GM12878 (cell line): ENCODE results near the gene FRAS1. TPM values are rescaled to one million over a fixed set of nuclear protein-coding genes. Genes with fewer than 3 reads are reported as not detected.

Source experiments
- ATAC-seq: fragments of 200-7000 bp; cut with Tn5 transposase; 3 replicates; pipeline ENCODE4 v1.9.1; 2020; ENCODE audit warnings: mild to moderate bottlenecking, moderate library complexity
- BruUV-seq: library from RNA; stranded (reverse); fragments of 400-500 nt; replicated peaks from 2 replicates; lab custom pipeline; 2021; lab: Mats Ljungman, UMichigan
- CTCF ChIA-PET: fragments of 300-600 bp; sonication (Branson Sonifier 250); formaldehyde crosslinking; extraction: SDS; loops from one replicate; lab custom pipeline; 2021; ENCODE audit warnings: inconsistent platforms; lab: Yijun Ruan, JAX
- POLR2A ChIA-PET: fragments of 350-600 bp; formaldehyde crosslinking; extraction: SDS; loops from one replicate; lab custom pipeline; 2021; ENCODE audit warnings: inconsistent platforms; lab: Charles Lee
- RAD21 ChIA-PET: fragments of 300-600 bp; sonication (Branson Sonifier 250); formaldehyde crosslinking; loops from one replicate; lab custom pipeline; 2023; ENCODE audit warnings: antibody characterized with exemption; ENCODE audit not compliant: unreplicated experiment; lab: Charles Lee
- SMC1A ChIA-PET: fragments of 300-600 bp; sonication (Branson Sonifier 250); formaldehyde crosslinking; loops from one replicate; lab custom pipeline; 2023; ENCODE audit not compliant: unreplicated experiment, uncharacterized antibody; lab: Charles Lee
- DNase-seq: peaks from one replicate; pipeline ENCODE4 v3.0.0-alpha.2; 2011; ENCODE audit warnings: low read depth, low spot score
- FAIRE-seq: peaks from 3 replicates; lab custom pipeline; 2011; peaks lifted over from hg19 to GRCh38; lab: Jason Lieb, UNC
- H2AFZ ChIP-seq: 2 replicates; pipeline ENCODE4 v1.6.0; 2011; ENCODE audit warnings: low read depth, low read length, control low read depth; ENCODE audit not compliant: control insufficient read depth
- H3K27ac ChIP-seq: 2 replicates; pipeline ENCODE4 v1.5.1; 2011; ENCODE audit warnings: control low read depth; ENCODE audit not compliant: control insufficient read depth, insufficient read depth
- H3K27me3 ChIP-seq, 2 experiments: replicated peaks in 1 of 2; 2 replicates each; pipeline versions ENCODE4 v1.6.0 to v1.6.1; 2011; ENCODE audit warnings: low read length in 1 of 2; ENCODE audit not compliant: control insufficient read depth in 2 of 2, insufficient read depth in 2 of 2
- H3K36me3 ChIP-seq, 2 experiments: 2 replicates each; pipeline ENCODE4 v1.5.1; 2011; ENCODE audit warnings: low read length in 1 of 2; ENCODE audit not compliant: control insufficient read depth in 2 of 2, insufficient read depth in 2 of 2
- H3K4me1 ChIP-seq: 2 replicates; pipeline ENCODE4 v1.6.1; 2011; ENCODE audit warnings: mild to moderate bottlenecking, low read length, moderate library complexity, mixed read lengths; ENCODE audit not compliant: control insufficient read depth, insufficient read depth
- H3K4me2 ChIP-seq: 2 replicates; pipeline ENCODE4 v1.6.0; 2011; ENCODE audit warnings: control low read depth; ENCODE audit not compliant: control insufficient read depth, insufficient read depth
- H3K4me3 ChIP-seq: fragments of 200-600 bp; sonication (generic); 2 replicates; pipeline ENCODE4 v1.5.1; 2016
- H3K79me2 ChIP-seq: 2 replicates; pipeline ENCODE4 v1.6.0; 2011; ENCODE audit warnings: low read length; ENCODE audit not compliant: control insufficient read depth, insufficient read depth
- H3K9ac ChIP-seq: 2 replicates; pipeline ENCODE4 v1.8.0; 2011; ENCODE audit warnings: low read length, control low read depth, mixed read lengths; ENCODE audit not compliant: control insufficient read depth, insufficient read depth
- H3K9me3 ChIP-seq: replicated peaks from 3 replicates; pipeline ENCODE4 v1.5.1; 2011; ENCODE audit warnings: mild to moderate bottlenecking, low read length; ENCODE audit not compliant: control insufficient read depth, insufficient read depth
- H4K20me1 ChIP-seq: 2 replicates; pipeline ENCODE4 v1.6.0; 2011; ENCODE audit not compliant: control insufficient read depth, insufficient read depth
- ATF7 ChIP-seq: fragments of 450-650 bp; IDR thresholded peaks from 2 replicates; pipeline ENCODE4 v1.6.1; 2016; ENCODE audit warnings: low read depth, mild to moderate bottlenecking
- DPF2 ChIP-seq: fragments of 450-650 bp; IDR thresholded peaks from 2 replicates; pipeline ENCODE4 v1.6.1; 2017; ENCODE audit warnings: mild to moderate bottlenecking
- IKZF1 ChIP-seq: fragments of 450-650 bp; conservative IDR thresholded peaks from 2 replicates; pipeline ENCODE4 v1.6.1; 2017; ENCODE audit warnings: antibody characterized with exemption, mild to moderate bottlenecking
- IKZF2 ChIP-seq, 2 experiments: fragments of 450-650 bp; IDR thresholded peaks; 2 replicates each; pipeline ENCODE4 v1.6.1; 2017; ENCODE audit warnings: mild to moderate bottlenecking in 2 of 2, moderate library complexity in 2 of 2
- JUND ChIP-seq: IDR thresholded peaks from 2 replicates; pipeline ENCODE4 v1.6.1; 2012; ENCODE audit warnings: low read depth, mild to moderate bottlenecking, low read length, improper control_type of control experiment, moderate library complexity
- MEF2B ChIP-seq: fragments of 450-650 bp; IDR thresholded peaks from 2 replicates; pipeline ENCODE4 v1.6.1; 2018; ENCODE audit warnings: mild to moderate bottlenecking, moderate library complexity; ENCODE audit not compliant: partially characterized antibody, poor library complexity, severe bottlenecking
- MTA2 ChIP-seq: fragments of 450-650 bp; IDR thresholded peaks from 2 replicates; pipeline ENCODE4 v1.6.1; 2016; ENCODE audit warnings: low read depth, mild to moderate bottlenecking, moderate library complexity
- NR2F1 ChIP-seq: fragments of 450-650 bp; conservative IDR thresholded peaks from 2 replicates; pipeline ENCODE4 v1.6.1; 2017; ENCODE audit warnings: mild to moderate bottlenecking
- NRF1 ChIP-seq: conservative IDR thresholded peaks from 2 replicates; pipeline ENCODE4 v1.6.1; 2011; ENCODE audit warnings: mild to moderate bottlenecking, low read depth, low read length, improper control_type of control experiment
- RELA ChIP-seq: fragments of 450-650 bp; IDR thresholded peaks from 2 replicates; pipeline ENCODE4 v1.8.0; 2014; ENCODE audit warnings: borderline replicate concordance; ENCODE audit not compliant: partially characterized antibody
- RUNX3 ChIP-seq: IDR thresholded peaks from 2 replicates; pipeline ENCODE4 v1.6.1; 2012; ENCODE audit warnings: low read length, inconsistent platforms
- ZNF207 ChIP-seq: fragments of 450-650 bp; IDR thresholded peaks from 2 replicates; pipeline ENCODE4 v1.6.1; 2014; ENCODE audit warnings: antibody characterized with exemption, mild to moderate bottlenecking, borderline replicate concordance
- ZNF217 ChIP-seq: fragments of 450-650 bp; IDR thresholded peaks from 2 replicates; pipeline ENCODE4 v1.6.1; 2017; ENCODE audit warnings: antibody characterized with exemption, mild to moderate bottlenecking
- WGBS: methylation state at CpG from one replicate; pipeline ENCODE4 v1.1.6; 2016; ENCODE audit warnings: low lambda C conversion rate; ENCODE audit not compliant: insufficient replicate concordance, insufficient coverage; ENCODE audit errors: missing lambda C conversion rate; 5-methylcytosine and 5-hydroxymethylcytosine counted together
- in situ Hi-C: fragments of 300-500 bp; cut with MboI; formaldehyde crosslinking; loops from 9 replicates; pipeline ENCODE4 v1.14.3; 2018; ENCODE audit warnings: mixed read lengths
- intact Hi-C: fragments of 100-400 bp; cut with micrococcal nuclease; formaldehyde crosslinking; loops from one replicate; pipeline ENCODE4 v1.14.2; 2022; ENCODE audit not compliant: unreplicated experiment
- polyA plus RNA-seq, 11 experiments: library from polyadenylated mRNA; depleted of rRNA in 4 of 11; unstranded in 6 of 11; stranded (reverse) in 5 of 11; fragments of >200 nt; fragmentation: Nextera tagmentation in 4 of 11; fragmentation: Illumina TruSeq in 1 of 11; extraction: Ambion mirVana in 4 of 11; extraction: Trizol in 1 of 11; gene quantifications; 1 replicate in 1 of 11; 2 replicates in 10 of 11; pipeline versions ENCODE4 v1.2.1 to v1.2.3, GENCODE V29; 2011 to 2016; ENCODE audit warnings: inconsistent platforms in 2 of 11, missing spikeins in 2 of 11, low read depth in 1 of 11
- total RNA-seq, 4 experiments: library from RNA; depleted of rRNA in 3 of 4; stranded (reverse); fragments of >200 nt in 3 of 4; fragmentation: Illumina TruSeq in 1 of 4; extraction: Trizol in 1 of 4; gene quantifications; 2 replicates each; pipeline versions ENCODE4 v1.2.1 to v1.2.3, GENCODE V29; 2013 to 2021
- TF ChIP-seq, protein P1 (sequence below): fragments of 450-650 bp; IDR thresholded peaks from 2 replicates; pipeline ENCODE4 v1.6.1; 2016; ENCODE audit warnings: mild to moderate bottlenecking
- TF ChIP-seq, protein P2 (sequence below): fragments of 150-350 bp; IDR thresholded peaks from 2 replicates; pipeline ENCODE4 v1.6.1; 2016; ENCODE audit warnings: low read depth, low read length
- TF ChIP-seq, protein P3 (sequence below): fragments of 450-650 bp; IDR thresholded peaks from 2 replicates; pipeline ENCODE4 v1.6.1; 2017; ENCODE audit warnings: low read depth, mild to moderate bottlenecking, moderate library complexity

The FRAS1 gene
- total and polyA plus RNA-seq, 10 of the 15 experiments (the other 5 are each of a cell fraction or from before 2014, with no cell fraction given): 0.08 to 11.7 (median 0.20) TPM

DNA sequence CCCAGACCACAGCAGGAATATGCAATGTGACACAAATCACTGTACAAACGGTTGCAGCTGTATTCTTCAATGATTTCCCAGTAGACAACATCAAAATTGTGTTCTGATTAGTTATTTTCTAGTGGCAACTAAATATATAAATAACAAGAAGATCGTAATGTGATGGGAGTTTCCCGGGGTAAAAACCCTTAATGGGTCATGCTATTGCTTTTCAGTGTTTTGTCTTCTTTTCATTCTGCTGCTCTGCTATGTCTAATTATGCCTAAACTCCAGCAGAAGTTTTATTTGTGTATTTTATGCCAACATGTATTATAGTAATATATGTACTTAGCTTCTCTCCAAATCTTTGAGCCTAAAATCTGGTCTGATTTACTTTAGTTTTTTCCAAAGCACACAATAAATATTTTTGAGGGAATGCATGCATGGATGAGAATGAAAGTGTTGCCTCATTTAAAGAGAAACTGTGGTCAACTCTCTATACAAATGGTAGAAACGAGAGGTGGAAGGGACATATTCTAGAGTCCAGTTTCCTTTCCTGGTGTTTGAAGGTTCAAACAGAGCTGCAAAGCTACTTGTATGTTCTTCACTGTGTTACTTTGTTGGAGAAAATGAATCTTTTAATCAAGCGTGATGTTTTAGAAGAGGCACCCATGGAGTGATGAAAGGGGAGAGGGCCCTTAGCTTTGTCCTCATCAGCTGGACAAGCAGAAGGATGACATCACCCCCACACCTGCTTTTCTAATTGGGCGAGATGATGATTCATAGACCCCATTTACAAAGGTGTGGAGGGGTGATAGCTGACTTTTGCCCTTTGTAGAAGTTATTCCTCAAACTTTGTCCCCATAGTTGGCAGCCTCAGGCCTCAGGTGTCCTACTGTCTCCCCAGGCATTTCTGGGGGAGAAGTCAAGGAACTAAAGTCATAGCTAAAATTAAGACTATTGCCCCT, 129.7 kb downstream of the FRAS1 start:
- H3K79me2 ChIP-seq: no peaks in the 10 kb centered on the region
- RAD21 ChIA-PET: interaction anchor here (0.8 to 5.5 kb wide), 9 partner anchors 8 to 127 kb away, joined by 3 to 40 read pairs (median 5); no protein-coding TSS in a partner anchor
- no peak overlapping the region for H3K9ac ChIP-seq
- H3K27ac ChIP-seq: no peak overlapping the region
- no peak overlapping the region for H2AFZ ChIP-seq
- POLR2A ChIA-PET: interaction anchor here (1.2 to 3.2 kb wide), 3 partner anchors 17 to 128 kb away, joined by 4 to 15 read pairs (median 9); no protein-coding TSS in a partner anchor
- no peak overlapping the region for H3K4me2 ChIP-seq
- FAIRE-seq: peak; percentile 79
- H3K4me1 ChIP-seq: no peaks in the 10 kb centered on the region
- no peaks in the 10 kb centered on the region for H4K20me1 ChIP-seq
- TF ChIP-seq RUNX3 (peak; percentile 32; the same call in 1 of the 2 replicates), ATF7 (peak; percentile 83), MEF2B (peak; percentile 37), RELA (peak; percentile 44), ZNF207 (no peak), JUND (no peak), IKZF1 (peak; percentile 76), MTA2 (peak; percentile 79), IKZF2 (IDR thresholded peaks at IDR 0.05) (peak in 1 of 2 experiments; percentile 63; a peak in 3 of 4 replicates), NRF1 (no peak), NR2F1 (peak; percentile 79), ZNF217 (0 out of 2 replicates have a peak, but pooled peaks have one; percentile 12), DPF2 (peak; percentile 72; the same call in 1 of the 2 replicates)
- TF ChIP-seq, protein P1, sequence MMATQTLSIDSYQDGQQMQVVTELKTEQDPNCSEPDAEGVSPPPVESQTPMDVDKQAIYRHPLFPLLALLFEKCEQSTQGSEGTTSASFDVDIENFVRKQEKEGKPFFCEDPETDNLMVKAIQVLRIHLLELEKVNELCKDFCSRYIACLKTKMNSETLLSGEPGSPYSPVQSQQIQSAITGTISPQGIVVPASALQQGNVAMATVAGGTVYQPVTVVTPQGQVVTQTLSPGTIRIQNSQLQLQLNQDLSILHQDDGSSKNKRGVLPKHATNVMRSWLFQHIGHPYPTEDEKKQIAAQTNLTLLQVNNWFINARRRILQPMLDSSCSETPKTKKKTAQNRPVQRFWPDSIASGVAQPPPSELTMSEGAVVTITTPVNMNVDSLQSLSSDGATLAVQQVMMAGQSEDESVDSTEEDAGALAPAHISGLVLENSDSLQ: no peak
- TF ChIP-seq, protein P2, sequence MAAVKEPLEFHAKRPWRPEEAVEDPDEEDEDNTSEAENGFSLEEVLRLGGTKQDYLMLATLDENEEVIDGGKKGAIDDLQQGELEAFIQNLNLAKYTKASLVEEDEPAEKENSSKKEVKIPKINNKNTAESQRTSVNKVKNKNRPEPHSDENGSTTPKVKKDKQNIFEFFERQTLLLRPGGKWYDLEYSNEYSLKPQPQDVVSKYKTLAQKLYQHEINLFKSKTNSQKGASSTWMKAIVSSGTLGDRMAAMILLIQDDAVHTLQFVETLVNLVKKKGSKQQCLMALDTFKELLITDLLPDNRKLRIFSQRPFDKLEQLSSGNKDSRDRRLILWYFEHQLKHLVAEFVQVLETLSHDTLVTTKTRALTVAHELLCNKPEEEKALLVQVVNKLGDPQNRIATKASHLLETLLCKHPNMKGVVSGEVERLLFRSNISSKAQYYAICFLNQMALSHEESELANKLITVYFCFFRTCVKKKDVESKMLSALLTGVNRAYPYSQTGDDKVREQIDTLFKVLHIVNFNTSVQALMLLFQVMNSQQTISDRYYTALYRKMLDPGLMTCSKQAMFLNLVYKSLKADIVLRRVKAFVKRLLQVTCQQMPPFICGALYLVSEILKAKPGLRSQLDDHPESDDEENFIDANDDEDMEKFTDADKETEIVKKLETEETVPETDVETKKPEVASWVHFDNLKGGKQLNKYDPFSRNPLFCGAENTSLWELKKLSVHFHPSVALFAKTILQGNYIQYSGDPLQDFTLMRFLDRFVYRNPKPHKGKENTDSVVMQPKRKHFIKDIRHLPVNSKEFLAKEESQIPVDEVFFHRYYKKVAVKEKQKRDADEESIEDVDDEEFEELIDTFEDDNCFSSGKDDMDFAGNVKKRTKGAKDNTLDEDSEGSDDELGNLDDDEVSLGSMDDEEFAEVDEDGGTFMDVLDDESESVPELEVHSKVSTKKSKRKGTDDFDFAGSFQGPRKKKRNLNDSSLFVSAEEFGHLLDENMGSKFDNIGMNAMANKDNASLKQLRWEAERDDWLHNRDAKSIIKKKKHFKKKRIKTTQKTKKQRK: no peak
- TF ChIP-seq, protein P3, sequence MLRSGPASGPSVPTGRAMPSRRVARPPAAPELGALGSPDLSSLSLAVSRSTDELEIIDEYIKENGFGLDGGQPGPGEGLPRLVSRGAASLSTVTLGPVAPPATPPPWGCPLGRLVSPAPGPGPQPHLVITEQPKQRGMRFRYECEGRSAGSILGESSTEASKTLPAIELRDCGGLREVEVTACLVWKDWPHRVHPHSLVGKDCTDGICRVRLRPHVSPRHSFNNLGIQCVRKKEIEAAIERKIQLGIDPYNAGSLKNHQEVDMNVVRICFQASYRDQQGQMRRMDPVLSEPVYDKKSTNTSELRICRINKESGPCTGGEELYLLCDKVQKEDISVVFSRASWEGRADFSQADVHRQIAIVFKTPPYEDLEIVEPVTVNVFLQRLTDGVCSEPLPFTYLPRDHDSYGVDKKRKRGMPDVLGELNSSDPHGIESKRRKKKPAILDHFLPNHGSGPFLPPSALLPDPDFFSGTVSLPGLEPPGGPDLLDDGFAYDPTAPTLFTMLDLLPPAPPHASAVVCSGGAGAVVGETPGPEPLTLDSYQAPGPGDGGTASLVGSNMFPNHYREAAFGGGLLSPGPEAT: peak; percentile 88
- DNase-seq: no peak
- in situ Hi-C loops (loop anchor here (10.0 kb wide), 1 partner anchor 62 kb away; no protein-coding TSS in a partner anchor), intact Hi-C loops (no loop called here)
- no peaks in the 10 kb centered on the region for H3K36me3 ChIP-seq
- BruUV-seq: no TSS peak
- SMC1A ChIA-PET: interaction anchor here (0.7 to 7.2 kb wide), 15 partner anchors 10 to 676 kb away, joined by 3 to 76 read pairs (median 3); no protein-coding TSS in a partner anchor
- CTCF ChIA-PET: interaction anchor here (0.8 to 5.5 kb wide), 5 partner anchors 13 to 127 kb away, joined by 3 to 29 read pairs (median 11); no protein-coding TSS in a partner anchor
- 17% methylated on average over 6 of the region's 6 CpGs for WGBS
- peak; percentile 78 for ATAC-seq
- H3K4me3 ChIP-seq: no peak overlapping the region
- H3K27me3 ChIP-seq: no peaks in the 10 kb centered on the region
- no peaks in the 10 kb centered on the region for H3K9me3 ChIP-seq
